SK-N-SH (cell line): Measurements from ENCODE around the gene FHL2. TPM values are rescaled to one million over a fixed set of nuclear protein-coding genes. Genes with fewer than 3 reads are reported as not detected.

Experiments used
- CTCF ChIA-PET: fragments of 300-600, 350-600 bp; formaldehyde crosslinking; extraction: SDS; loops from one replicate; lab custom pipeline; 2021; lab: Yijun Ruan, JAX
- POLR2A ChIA-PET: fragments of 350-600 bp; sonication (Branson Sonifier 250); formaldehyde crosslinking; extraction: SDS; loops from one replicate; lab custom pipeline; 2020; ENCODE audit warnings: antibody characterized with exemption, inconsistent platforms; lab: Yijun Ruan, JAX
- DNase-seq: peaks from one replicate; pipeline ENCODE4 v3.0.0; 2012
- H2AFZ ChIP-seq: fragments of 200-600 bp; sonication (generic); 2 replicates; pipeline ENCODE4 v1.8.1; 2016; ENCODE audit warnings: antibody characterized with exemption, mild to moderate bottlenecking, low read depth
- H3F3A ChIP-seq: fragments of 200-600 bp; sonication (generic); replicated peaks from 2 replicates; pipeline ENCODE3; 2016; ENCODE audit warnings: antibody characterized with exemption, mild to moderate bottlenecking; ENCODE audit not compliant: insufficient read depth
- H3K27ac ChIP-seq, 2 experiments: fragments of 200-500 bp in 1 of 2; fragments of 200-600 bp in 1 of 2; sonication (Bioruptor generic) in 1 of 2; sonication (generic), shearing (Covaris generic) in 1 of 2; 2 replicates each; pipeline versions ENCODE4 v1.5.1 to v1.6.1; 2014 to 2016; ENCODE audit warnings: low read depth in 2 of 2, inconsistent platforms in 1 of 2, low read length in 1 of 2, mild to moderate bottlenecking in 1 of 2, mixed read lengths in 1 of 2
- H3K27me3 ChIP-seq: fragments of 200-600 bp; sonication (generic), shearing (Covaris generic); 2 replicates; pipeline ENCODE4 v1.6.1; 2016; ENCODE audit warnings: mixed run types; ENCODE audit not compliant: insufficient read depth
- H3K36me3 ChIP-seq, 2 experiments: fragments of 200-500 bp in 1 of 2; fragments of 200-600 bp in 1 of 2; sonication (Bioruptor generic) in 1 of 2; sonication (generic) in 1 of 2; replicated peaks in 1 of 2; 2 replicates each; pipeline versions ENCODE3 to v1.5.1; 2014 to 2016; ENCODE audit warnings: low read length in 1 of 2, mild to moderate bottlenecking in 1 of 2; ENCODE audit not compliant: insufficient read depth in 2 of 2, control insufficient read depth in 1 of 2
- H3K4me1 ChIP-seq, 2 experiments: fragments of 200-500 bp in 1 of 2; fragments of 200-600 bp in 1 of 2; sonication (Bioruptor generic) in 1 of 2; sonication (generic), shearing (Covaris generic) in 1 of 2; 2 replicates each; pipeline versions ENCODE4 v1.5.1 to v1.6.1; 2014 to 2016; ENCODE audit warnings: low read depth in 1 of 2, low read length in 1 of 2, mixed run types in 1 of 2; ENCODE audit not compliant: insufficient read depth in 2 of 2, control insufficient read depth in 1 of 2
- H3K4me2 ChIP-seq: fragments of 200-600 bp; sonication (generic), shearing (Covaris generic); 2 replicates; pipeline ENCODE4 v1.6.1; 2017; ENCODE audit warnings: mixed run types
- H3K4me3 ChIP-seq, 2 experiments: fragments of 200-500 bp in 1 of 2; fragments of 200-600 bp in 1 of 2; sonication (Bioruptor generic) in 1 of 2; sonication (generic), shearing (Covaris generic) in 1 of 2; 2 replicates each; pipeline versions ENCODE4 v1.5.1 to v1.8.1; 2014 to 2016; ENCODE audit warnings: low read depth in 2 of 2, inconsistent platforms in 1 of 2, low read length in 1 of 2, mild to moderate bottlenecking in 1 of 2, mixed read lengths in 1 of 2, moderate library complexity in 1 of 2
- H3K79me2 ChIP-seq: fragments of 200-600 bp; sonication (generic); 2 replicates; pipeline ENCODE4 v1.8.1; 2017; ENCODE audit warnings: mild to moderate bottlenecking; ENCODE audit not compliant: insufficient read depth
- H3K9ac ChIP-seq: fragments of 200-600 bp; sonication (generic); 2 replicates; pipeline ENCODE4 v1.6.1; 2017; ENCODE audit warnings: mixed run types
- H3K9me2 ChIP-seq: fragments of 200-600 bp; sonication (generic); 2 replicates; pipeline ENCODE4 v1.6.1; 2017; ENCODE audit warnings: mixed run types
- H3K9me3 ChIP-seq: fragments of 200-600 bp; sonication (generic); 2 replicates; pipeline ENCODE4 v1.6.1; 2017; ENCODE audit warnings: mixed run types, mild to moderate bottlenecking, moderate library complexity
- H4K20me1 ChIP-seq: fragments of 200-600 bp; sonication (generic); 2 replicates; pipeline ENCODE4 v1.6.1; 2017; ENCODE audit warnings: mild to moderate bottlenecking, mixed run types; ENCODE audit not compliant: insufficient read depth
- ELF1 ChIP-seq: IDR thresholded peaks from 2 replicates; pipeline ENCODE4 v1.4.0; 2012
- EP300 ChIP-seq, 2 experiments: IDR thresholded peaks; 2 replicates each; pipeline versions ENCODE4 v1.4.0 to v1.6.1; 2012; ENCODE audit warnings: borderline replicate concordance in 1 of 2, low read depth in 1 of 2, low read length in 1 of 2
- GABPA ChIP-seq: IDR thresholded peaks from 2 replicates; pipeline ENCODE4 v1.4.0; 2012; ENCODE audit warnings: low read depth, mild to moderate bottlenecking
- MXI1 ChIP-seq: IDR thresholded peaks from 2 replicates; pipeline ENCODE4 v1.6.1; 2012; ENCODE audit warnings: mild to moderate bottlenecking, low read depth, low read length, improper control_type of control experiment
- PBX3 ChIP-seq: IDR thresholded peaks from 2 replicates; pipeline ENCODE4; 2012
- RAD21 ChIP-seq: IDR thresholded peaks from 2 replicates; pipeline ENCODE4 v1.6.1; 2012; ENCODE audit warnings: mild to moderate bottlenecking, low read length
- RXRA ChIP-seq: IDR thresholded peaks from 2 replicates; pipeline ENCODE4 v1.4.0; 2012; ENCODE audit warnings: low read depth, mild to moderate bottlenecking, borderline replicate concordance
- TEAD4 ChIP-seq: IDR thresholded peaks from 2 replicates; pipeline ENCODE4 v1.4.0; 2012; ENCODE audit warnings: mild to moderate bottlenecking, borderline replicate concordance; ENCODE audit not compliant: insufficient read depth
- YY1 ChIP-seq: IDR thresholded peaks from 2 replicates; pipeline ENCODE4 v1.4.0; 2012; ENCODE audit warnings: low read depth, mild to moderate bottlenecking
- WGBS: methylation state at CpG from one replicate; pipeline ENCODE4 v1.1.6; 2017; ENCODE audit warnings: low lambda C conversion rate; 5-methylcytosine and 5-hydroxymethylcytosine counted together
- polyA plus RNA-seq, 3 experiments: library from polyadenylated mRNA; depleted of rRNA; stranded (reverse); fragments of >200 nt; gene quantifications; 2 replicates each; pipeline ENCODE4 v1.2.3, GENCODE V29; 2012

The FHL2 gene
- polyA plus RNA-seq, 1 of the 3 experiments (the other 2 are of a cell fraction): 31.7 TPM

GRCh38 chr2:105415007-105415406, 16.2 kb upstream of the FHL2 start:
- Histone ChIP-seq H3K4me1 (peaks cover 0 to 3% of the 10 kb centered on the region in 2 experiments; a peak in 3 of 4 replicates), H3K4me2 (no peak overlapping the region), H3K79me2 (no peaks in the 10 kb centered on the region), H3K9ac (no peak overlapping the region), H3F3A (peaks cover 11% of the 10 kb centered on the region), H4K20me1 (no peaks in the 10 kb centered on the region), H2AFZ (no peak overlapping the region), H3K27ac (no peak overlapping the region), H3K27me3 (no peaks in the 10 kb centered on the region; the same call in 1 of the 2 replicates), H3K9me2 (no peaks in the 10 kb centered on the region), H3K4me3 (no peak overlapping the region), H3K36me3 (no peaks in the 10 kb centered on the region), H3K9me3 (no peaks in the 10 kb centered on the region)
- no peak for TF ChIP-seq RAD21
- WGBS: 63% methylated on average over 4 of the region's 4 CpGs
- POLR2A ChIA-PET: no interaction called here
- DNase-seq: no peak
- CTCF ChIA-PET: interaction anchor here (2.4 kb wide), 1 partner anchor 16 kb away, joined by 7 read pairs; the partner anchor contains the start of gene FHL2

GRCh38 chr2:105413206-105413605, 14.4 kb upstream of the FHL2 start:
- no peak overlapping the region for H3K9ac ChIP-seq
- POLR2A ChIA-PET: interaction anchor here (1.4 kb wide), 1 partner anchor 15 kb away, joined by 3 read pairs; the partner anchor contains the start of gene FHL2
- CTCF ChIA-PET: interaction anchor here (0.7 to 0.9 kb wide), 3 partner anchors 15 to 108 kb away, joined by 3 to 5 read pairs (median 3); partner anchors contain the start of gene FHL2
- H3F3A ChIP-seq: peaks cover 16% of the 10 kb centered on the region
- TF ChIP-seq ELF1 (no peak), RXRA (no peak), EP300 (IDR thresholded peaks at IDR 0.05; ENCODE audit: borderline replicate concordance in 1 of 2, low read depth in 1 of 2, low read length in 1 of 2) (no peak)
- no peak overlapping the region for H3K27ac ChIP-seq
- DNase-seq: no peak
- no peaks in the 10 kb centered on the region for H3K9me3 ChIP-seq
- H3K79me2 ChIP-seq: no peaks in the 10 kb centered on the region
- no peaks in the 10 kb centered on the region for H3K9me2 ChIP-seq
- H3K27me3 ChIP-seq: no peaks in the 10 kb centered on the region
- H3K4me1 ChIP-seq: peaks cover 0 to 10% of the 10 kb centered on the region in 2 experiments; a peak in 3 of 4 replicates
- no peak overlapping the region for H2AFZ ChIP-seq
- no peaks in the 10 kb centered on the region for H4K20me1 ChIP-seq
- H3K4me2 ChIP-seq: no peak overlapping the region
- WGBS: 83% methylated on average over 5 of the region's 5 CpGs
- H3K36me3 ChIP-seq: no peaks in the 10 kb centered on the region
- no peak overlapping the region for H3K4me3 ChIP-seq

- Histone ChIP-seq H3K4me2 (no peak overlapping the region), H3K4me1 (peaks cover 0 to 10% of the 10 kb centered on the region in 2 experiments; a peak in 3 of 4 replicates), H3K9me2 (no peaks in the 10 kb centered on the region), H3K27me3 (no peaks in the 10 kb centered on the region), H3F3A (peaks cover 16% of the 10 kb centered on the region), H2AFZ (no peak overlapping the region), H3K27ac (no peak overlapping the region), H3K36me3 (no peaks in the 10 kb centered on the region), H3K9me3 (no peaks in the 10 kb centered on the region), H3K4me3 (no peak overlapping the region), H3K79me2 (no peaks in the 10 kb centered on the region), H4K20me1 (no peaks in the 10 kb centered on the region), H3K9ac (no peak overlapping the region)
- no peak for TF ChIP-seq GABPA
- TF ChIP-seq ELF1: no peak
- no peak for TF ChIP-seq MXI1
- TF ChIP-seq TEAD4: no peak
- TF ChIP-seq YY1: no peak
- TF ChIP-seq PBX3: no peak
- CTCF ChIA-PET: interaction anchor here (0.9 kb wide), 1 partner anchor 14 kb away, joined by 5 read pairs; the partner anchor contains the start of gene FHL2
- 68% methylated on average over 11 of the region's 11 CpGs for WGBS
- POLR2A ChIA-PET: interaction anchor here (1.4 kb wide), 1 partner anchor 14 kb away, joined by 3 read pairs; the partner anchor contains the start of gene FHL2
- no peak for DNase-seq
These were observed 13.7 kb upstream of the FHL2 start for GRCh38 chr2:105412584-105412983.
